BE2C (cell line): ENCODE results near the gene STARD3.

Experiments
- DNase-seq: peaks from one replicate; pipeline ENCODE4 v3.0.0-alpha.2; 2020
- H3K27me3 ChIP-seq: fragments of 250-450 bp; sonication (Bioruptor Pico); 2 replicates; pipeline ENCODE4 v1.5.1; 2020; ENCODE audit warnings: mild to moderate bottlenecking
- H3K36me3 ChIP-seq: fragments of 250-450 bp; sonication (Bioruptor Pico); 2 replicates; pipeline ENCODE4 v1.5.1; 2020; ENCODE audit warnings: mild to moderate bottlenecking
- H3K4me1 ChIP-seq: fragments of 250-450 bp; sonication (Bioruptor Pico); 2 replicates; pipeline ENCODE4 v1.5.1; 2020
- H3K4me3 ChIP-seq: 2 replicates; pipeline ENCODE4 v1.5.1; 2011; ENCODE audit warnings: low read depth, low read length
- H3K9me3 ChIP-seq: fragments of 250-450 bp; sonication (Bioruptor Pico); 2 replicates; pipeline ENCODE4 v1.5.1; 2020
- TF ChIP-seq, protein P1 (sequence below): IDR thresholded peaks from 2 replicates; pipeline ENCODE4 v1.5.1; 2012; ENCODE audit warnings: mild to moderate bottlenecking, low read depth, low read length

The STARD3 gene

DNA sequence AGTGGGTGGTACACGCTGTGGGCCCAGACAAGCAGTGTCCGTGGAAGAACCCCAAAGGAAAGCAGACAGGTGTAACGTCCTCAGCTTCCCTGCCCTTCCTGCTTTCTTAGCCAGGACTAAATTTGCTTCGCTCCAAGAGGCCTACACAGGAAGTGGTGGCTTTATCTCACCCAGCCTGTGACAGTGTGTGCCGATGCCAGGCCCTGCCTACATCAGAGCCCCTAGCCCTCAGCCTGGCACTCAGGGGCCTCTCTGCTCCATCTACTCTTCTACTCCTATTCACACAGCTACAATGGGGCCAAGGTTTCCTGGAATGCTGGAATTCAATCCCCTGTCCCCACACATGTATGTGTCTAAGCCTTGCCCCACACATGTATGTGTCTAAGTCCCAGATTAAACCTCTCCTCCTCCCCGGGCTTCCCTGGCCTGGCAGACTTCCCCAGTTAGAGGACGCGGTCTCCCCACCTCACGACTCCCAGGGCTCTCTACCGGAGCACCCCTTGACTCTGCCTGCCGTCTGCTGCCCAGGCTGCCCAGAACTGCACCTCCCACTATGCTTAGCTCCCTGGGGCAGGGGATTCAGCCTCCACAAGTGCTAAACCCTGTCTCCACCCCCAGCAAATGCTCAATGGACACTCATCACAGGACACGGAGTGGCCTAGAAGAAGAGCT, 42.7 kb downstream of the STARD3 start:
- H3K4me3 ChIP-seq: no peak overlapping the region
- H3K4me1 ChIP-seq: no peaks in the 10 kb centered on the region
- no peaks in the 10 kb centered on the region for H3K27me3 ChIP-seq
- TF ChIP-seq, protein P1, sequence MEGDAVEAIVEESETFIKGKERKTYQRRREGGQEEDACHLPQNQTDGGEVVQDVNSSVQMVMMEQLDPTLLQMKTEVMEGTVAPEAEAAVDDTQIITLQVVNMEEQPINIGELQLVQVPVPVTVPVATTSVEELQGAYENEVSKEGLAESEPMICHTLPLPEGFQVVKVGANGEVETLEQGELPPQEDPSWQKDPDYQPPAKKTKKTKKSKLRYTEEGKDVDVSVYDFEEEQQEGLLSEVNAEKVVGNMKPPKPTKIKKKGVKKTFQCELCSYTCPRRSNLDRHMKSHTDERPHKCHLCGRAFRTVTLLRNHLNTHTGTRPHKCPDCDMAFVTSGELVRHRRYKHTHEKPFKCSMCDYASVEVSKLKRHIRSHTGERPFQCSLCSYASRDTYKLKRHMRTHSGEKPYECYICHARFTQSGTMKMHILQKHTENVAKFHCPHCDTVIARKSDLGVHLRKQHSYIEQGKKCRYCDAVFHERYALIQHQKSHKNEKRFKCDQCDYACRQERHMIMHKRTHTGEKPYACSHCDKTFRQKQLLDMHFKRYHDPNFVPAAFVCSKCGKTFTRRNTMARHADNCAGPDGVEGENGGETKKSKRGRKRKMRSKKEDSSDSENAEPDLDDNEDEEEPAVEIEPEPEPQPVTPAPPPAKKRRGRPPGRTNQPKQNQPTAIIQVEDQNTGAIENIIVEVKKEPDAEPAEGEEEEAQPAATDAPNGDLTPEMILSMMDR: no peak
- H3K36me3 ChIP-seq: no peaks in the 10 kb centered on the region
- DNase-seq: no peak
- H3K9me3 ChIP-seq: no peaks in the 10 kb centered on the region

DNA sequence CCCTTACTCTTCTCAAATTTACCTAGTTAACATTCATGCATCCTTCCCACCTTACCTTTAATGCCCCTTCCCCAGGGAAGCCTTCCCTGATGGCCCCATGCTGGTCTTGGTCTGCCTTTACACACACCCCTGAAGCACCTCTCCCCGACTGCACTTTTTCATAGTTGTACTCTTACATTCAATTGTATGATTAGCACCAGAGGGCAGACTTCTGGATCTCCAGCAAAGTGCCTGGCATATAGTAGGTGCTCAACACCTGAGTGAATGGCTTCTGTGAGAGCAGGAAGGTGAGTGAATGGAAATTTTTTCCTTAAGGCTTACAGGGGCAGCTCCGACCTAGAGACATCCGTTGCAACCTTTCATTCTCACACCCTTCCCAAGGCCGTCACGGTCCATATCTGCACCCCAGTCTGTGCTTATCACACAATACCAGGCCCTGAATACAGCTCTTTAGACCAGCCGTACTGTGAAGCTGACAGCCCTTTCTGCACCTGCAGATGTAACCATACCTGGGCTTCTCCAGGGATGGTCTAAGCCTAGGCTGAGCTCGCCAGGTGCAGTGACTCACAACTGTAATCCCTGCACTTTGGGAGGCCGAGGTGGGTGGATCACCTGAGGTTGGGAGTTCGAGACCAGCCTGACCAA, 46.5 kb downstream of the STARD3 start:
- no peaks in the 10 kb centered on the region for H3K4me1 ChIP-seq
- DNase-seq: no peak
- no peaks in the 10 kb centered on the region for H3K27me3 ChIP-seq
- no peak overlapping the region for H3K4me3 ChIP-seq
- TF ChIP-seq, protein P1: no peak
- H3K36me3 ChIP-seq: no peaks in the 10 kb centered on the region; the same call in 1 of the 2 replicates
- no peaks in the 10 kb centered on the region for H3K9me3 ChIP-seq

DNA sequence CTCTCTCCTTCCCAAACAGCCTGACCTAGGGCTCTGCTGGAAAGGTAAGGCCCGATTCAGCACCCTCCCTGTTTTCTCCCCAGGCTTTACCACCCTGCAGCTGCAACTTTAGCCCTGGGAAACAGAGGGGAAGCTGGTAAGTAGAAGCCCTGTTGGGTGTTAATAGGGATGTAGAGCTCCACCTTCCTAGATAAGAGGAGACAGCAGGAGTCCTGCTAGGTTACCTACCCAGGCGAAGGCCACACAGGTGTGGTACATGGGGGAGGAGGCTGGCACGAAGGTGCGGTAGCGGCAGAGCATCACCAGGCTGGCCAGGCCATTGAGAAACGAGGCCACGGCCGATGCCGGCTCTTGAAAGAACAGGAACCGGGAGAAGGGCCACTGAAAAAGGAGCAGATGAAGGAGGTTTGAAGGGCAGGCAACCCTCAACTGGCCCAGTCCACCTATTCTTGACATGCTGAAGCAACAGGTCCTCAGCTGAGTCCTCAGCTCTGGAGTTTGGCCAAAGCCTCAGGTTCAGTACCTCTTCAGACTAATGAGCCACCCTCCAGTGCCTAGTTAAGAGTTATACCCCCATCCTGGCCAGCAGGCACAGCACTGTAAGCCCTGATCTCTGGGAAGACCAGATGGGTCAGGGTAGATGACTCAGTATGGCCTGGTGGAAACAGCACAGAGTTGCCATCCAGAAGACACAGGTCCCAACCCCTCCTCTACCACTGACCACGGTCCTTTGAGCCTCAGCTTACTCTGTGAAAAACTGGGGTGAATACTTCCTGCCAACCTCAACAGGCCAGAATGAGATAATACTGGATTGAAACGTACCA, 47.6 kb downstream of the STARD3 start:
- Histone ChIP-seq H3K4me1 (no peaks in the 10 kb centered on the region), H3K9me3 (no peaks in the 10 kb centered on the region), H3K27me3 (no peaks in the 10 kb centered on the region), H3K4me3 (no peak overlapping the region), H3K36me3 (no peaks in the 10 kb centered on the region; the same call in 1 of the 2 replicates)
- TF ChIP-seq, protein P1: no peak
- DNase-seq: no peak

DNA sequence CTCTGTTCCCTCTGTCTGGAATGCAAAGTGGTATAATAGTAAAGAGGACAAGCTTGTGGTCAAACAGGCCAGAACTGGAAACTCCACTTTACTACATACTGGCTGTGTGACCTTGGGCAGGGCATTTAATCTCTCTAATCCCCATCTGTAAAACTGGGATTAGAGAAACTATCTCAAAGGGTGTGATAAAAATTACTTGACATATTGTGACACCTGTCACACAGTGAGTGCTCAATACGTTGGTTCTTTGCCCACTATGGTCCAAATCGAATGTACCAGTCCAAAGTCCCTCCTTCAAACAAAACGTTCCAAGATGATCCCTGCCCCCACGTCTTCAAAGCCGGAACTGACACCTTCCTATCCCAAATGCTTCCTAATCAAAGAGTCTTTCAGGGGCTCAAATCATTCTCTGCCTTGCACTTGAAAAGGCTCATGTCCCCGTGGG, 50.2 kb downstream of the STARD3 start:
- Histone ChIP-seq H3K9me3 (no peaks in the 10 kb centered on the region), H3K27me3 (no peaks in the 10 kb centered on the region)
- no peak for DNase-seq

DNA sequence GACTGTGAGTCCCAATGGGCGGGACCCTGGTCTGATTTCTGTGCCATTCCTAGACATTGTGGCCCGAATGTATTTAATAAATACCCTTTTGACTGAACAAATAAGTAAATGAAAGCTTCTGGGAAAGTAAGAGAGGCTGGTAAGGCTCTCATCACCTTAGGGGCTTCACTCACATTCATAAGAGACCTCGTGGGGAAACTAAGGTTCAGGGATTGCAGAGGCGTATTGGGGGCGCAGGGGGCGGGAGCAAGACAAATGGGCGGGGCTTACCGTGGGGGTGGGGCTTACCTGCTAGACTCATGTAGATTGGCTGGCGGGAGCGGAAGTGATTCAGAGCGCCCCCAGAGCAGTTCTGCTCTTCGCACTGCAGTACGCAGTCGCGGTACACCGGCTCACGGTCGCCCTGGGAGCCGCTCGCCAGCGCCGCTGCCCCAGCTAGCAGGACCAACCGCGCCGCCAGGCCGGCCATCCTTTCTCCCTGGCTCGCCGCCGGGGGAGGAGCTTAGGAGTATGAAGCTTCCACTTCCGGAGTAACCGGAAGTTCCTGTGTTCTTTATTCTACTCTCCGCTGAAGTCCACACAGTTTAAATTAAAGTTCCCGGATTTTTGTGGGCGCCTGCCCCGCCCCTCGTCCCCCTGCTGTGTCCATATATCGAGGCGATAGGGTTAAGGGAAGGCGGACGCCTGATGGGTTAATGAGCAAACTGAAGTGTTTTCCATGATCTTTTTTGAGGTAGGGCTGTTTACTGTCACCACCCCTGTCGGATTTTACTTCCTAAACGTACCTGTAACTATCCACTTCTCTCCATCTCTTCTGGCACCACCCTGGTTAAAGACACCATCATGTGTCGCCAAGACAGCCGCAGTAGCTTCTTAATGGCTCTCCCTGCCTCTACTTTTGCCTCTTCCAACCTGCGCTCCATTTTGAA, 50.9 kb downstream of the STARD3 start, which contains the start of gene PGAP3:
Gene PGAP3, minus strand, starts transcription at position 512 of the 929 bp plus-strand sequence. Its CDS starts 43 bp downstream, at position 469.
- peak; percentile 96 for DNase-seq
- TF ChIP-seq, protein P1: no peak
- H3K36me3 ChIP-seq: no peaks in the 10 kb centered on the region; the same call in 1 of the 2 replicates
- no peaks in the 10 kb centered on the region for H3K9me3 ChIP-seq
- H3K27me3 ChIP-seq: no peaks in the 10 kb centered on the region
- H3K4me1 ChIP-seq: no peaks in the 10 kb centered on the region
- peak within 1 kb of the TSS; percentile 94 for H3K4me3 ChIP-seq

More for the DNA sequence above, 50.2 kb downstream of the STARD3 start:
- no peaks in the 10 kb centered on the region for H3K4me1 ChIP-seq
- no peaks in the 10 kb centered on the region; the same call in 1 of the 2 replicates for H3K36me3 ChIP-seq
- H3K4me3 ChIP-seq: peak overlapping the region; percentile 94
- TF ChIP-seq, protein P1: no peak
